GM23338 (cell line): ENCODE results near the gene NME1. TPM values are rescaled to one million over a fixed set of nuclear protein-coding genes. Genes with fewer than 3 reads are reported as not detected.

Experiments used
- ATAC-seq: fragments of 200-7000 bp; cut with Tn5 transposase; 3 replicates; pipeline ENCODE4 v1.9.1; 2020
- DNase-seq: peaks from one replicate; pipeline ENCODE4 v3.0.0-alpha.2; 2015; ENCODE audit warnings: low spot score
- H2AFZ ChIP-seq: fragments of 200-600 bp; sonication (generic); 2 replicates; pipeline ENCODE4 v1.8.0; 2016; ENCODE audit warnings: antibody characterized with exemption, mild to moderate bottlenecking, moderate library complexity
- H3F3A ChIP-seq: fragments of 200-600 bp; sonication (generic); replicated peaks from 2 replicates; pipeline ENCODE4 v1.8.0; 2017; ENCODE audit warnings: antibody characterized with exemption, mixed run types, low read depth
- H3K27ac ChIP-seq: fragments of 200-600 bp; sonication (generic); 2 replicates; pipeline ENCODE4 v1.6.1; 2016; ENCODE audit warnings: low read depth
- H3K27me3 ChIP-seq: fragments of 200-600 bp; sonication (generic); 2 replicates; pipeline ENCODE4 v1.8.0; 2016; ENCODE audit warnings: mild to moderate bottlenecking, mixed run types, moderate library complexity; ENCODE audit not compliant: insufficient read depth
- H3K36me3 ChIP-seq: fragments of 200-600 bp; sonication (generic); 2 replicates; pipeline ENCODE4 v1.8.0; 2016; ENCODE audit warnings: mild to moderate bottlenecking; ENCODE audit not compliant: insufficient read depth
- H3K4me1 ChIP-seq: fragments of 200-600 bp; sonication (generic); 2 replicates; pipeline ENCODE4 v1.8.0; 2016; ENCODE audit warnings: mild to moderate bottlenecking, moderate library complexity; ENCODE audit not compliant: insufficient read depth
- H3K4me2 ChIP-seq: fragments of 200-600 bp; sonication (generic); 2 replicates; pipeline ENCODE4 v1.7.1; 2017; ENCODE audit warnings: mixed run types
- H3K4me3 ChIP-seq: fragments of 200-600 bp; sonication (generic); 2 replicates; pipeline ENCODE4 v1.6.1; 2016; ENCODE audit warnings: mixed run types
- H3K79me2 ChIP-seq: fragments of 200-600 bp; sonication (generic); replicated peaks from 2 replicates; pipeline ENCODE4 v1.8.0; 2017; ENCODE audit warnings: mild to moderate bottlenecking; ENCODE audit not compliant: insufficient read depth
- H3K9me2 ChIP-seq: fragments of 200-600 bp; sonication (generic); 2 replicates; pipeline ENCODE4 v1.8.0; 2017; ENCODE audit not compliant: insufficient read depth
- H4K20me1 ChIP-seq: fragments of 200-600 bp; sonication (generic); replicated peaks from 2 replicates; pipeline ENCODE4 v1.8.0; 2017; ENCODE audit warnings: mild to moderate bottlenecking; ENCODE audit not compliant: insufficient read depth
- H3K27ac Mint-ChIP-seq: 2 replicates; pipeline ENCODE4 v1.8.0; 2020; ENCODE audit warnings: inconsistent platforms, mild to moderate bottlenecking, moderate library complexity, mixed read lengths
- H3K27me3 Mint-ChIP-seq: 3 replicates; pipeline ENCODE4 v1.8.0; 2022; ENCODE audit warnings: low read depth, mild to moderate bottlenecking, moderate library complexity, mixed read lengths, inconsistent platforms; ENCODE audit not compliant: insufficient read depth, poor library complexity
- H3K36me3 Mint-ChIP-seq: 3 replicates; pipeline ENCODE4 v1.8.0; 2021; ENCODE audit warnings: low read depth, mild to moderate bottlenecking, inconsistent platforms, moderate library complexity, mixed read lengths
- H3K4me1 Mint-ChIP-seq: 3 replicates; pipeline ENCODE4 v1.8.0; 2020; ENCODE audit warnings: mild to moderate bottlenecking, inconsistent platforms, mixed read lengths
- H3K4me3 Mint-ChIP-seq: 3 replicates; pipeline ENCODE4 v1.8.0; 2021; ENCODE audit warnings: moderate library complexity, mild to moderate bottlenecking, inconsistent platforms, mixed read lengths
- H3K9me3 Mint-ChIP-seq: 3 replicates; pipeline ENCODE4 v1.8.0; 2020; ENCODE audit warnings: moderate library complexity, mild to moderate bottlenecking, inconsistent platforms, mixed read lengths
- polyA plus RNA-seq: library from polyadenylated mRNA; unstranded; fragments of >200 nt; fragmentation: Nextera tagmentation; extraction: Ambion mirVana; gene quantifications from 2 replicates; pipeline ENCODE4 v1.2.1, GENCODE V29; 2016
- total RNA-seq: library from RNA; depleted of rRNA; stranded (reverse); fragments of >200 nt; shearing (Covaris generic); gene quantifications from 2 replicates; pipeline ENCODE4 v1.2.3, GENCODE V29; 2014
- TF ChIP-seq, protein P1 (sequence below): fragments of 250-450 bp; sonication (Bioruptor Pico); IDR thresholded peaks from 2 replicates; pipeline ENCODE4 v1.5.0; 2020; ENCODE audit warnings: mild to moderate bottlenecking, moderate library complexity
- TF ChIP-seq, protein P2 (sequence below), 2 experiments: fragments of 200-600 bp in 1 of 2; sonication (generic) in 1 of 2; conservative IDR thresholded peaks; 2 replicates each; pipeline versions ENCODE4 v1.5.1 to v1.6.1; 2016 to 2017; ENCODE audit warnings: antibody characterized with exemption in 2 of 2, low read depth in 2 of 2, mild to moderate bottlenecking in 2 of 2, moderate library complexity in 1 of 2

Gene NME1
- total and polyA plus RNA-seq, 2 experiments from 2014 or later = 159 to 534 TPM

DNA sequence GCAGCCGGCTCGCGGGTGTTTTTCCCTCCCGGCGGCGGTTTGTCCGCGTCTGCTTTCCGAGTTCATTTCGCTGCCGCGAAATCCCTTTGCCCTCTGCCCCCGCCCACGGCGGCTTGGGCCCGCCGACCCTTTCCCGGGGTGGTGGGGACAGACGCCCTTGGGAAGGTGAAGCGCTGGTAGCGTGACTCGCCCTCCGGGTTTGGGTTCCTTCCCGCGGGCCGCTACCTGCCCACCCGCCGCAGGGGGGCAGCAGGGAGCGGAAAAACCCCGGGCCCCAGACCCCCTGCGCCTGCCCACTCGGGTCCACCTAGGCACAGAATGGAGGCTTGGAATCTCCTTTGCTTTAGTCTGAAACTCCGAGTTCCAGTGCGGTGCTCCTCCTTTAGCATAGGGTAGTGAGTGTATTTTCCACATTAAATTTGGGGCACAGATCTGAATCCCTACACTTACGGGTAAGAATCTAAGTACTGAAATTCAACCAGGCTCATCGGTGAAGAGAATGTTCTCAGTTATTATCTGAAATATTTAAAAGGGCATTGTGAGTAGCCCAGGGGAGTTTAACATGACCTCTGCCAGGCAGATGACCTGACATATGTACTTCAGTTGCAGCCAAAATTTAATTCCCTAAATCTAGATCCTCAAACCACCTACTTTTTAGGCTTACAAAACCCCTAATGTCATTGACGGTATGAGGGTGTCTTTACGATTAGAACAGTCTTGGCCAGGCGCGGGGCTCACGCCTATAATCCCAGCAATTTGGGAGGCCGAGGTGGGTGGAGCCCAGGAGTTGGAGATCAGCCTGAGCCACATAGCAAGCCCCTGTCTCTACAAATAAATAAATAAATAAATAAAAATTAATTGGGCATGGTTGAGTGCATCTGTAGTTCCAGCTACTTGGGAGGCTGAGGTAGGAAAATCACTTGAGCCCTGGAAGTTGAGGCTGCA, 13.9 kb downstream of the NME1 start:
- H3K27me3 ChIP-seq = no peaks in the 10 kb centered on the region
- H3K9me2 ChIP-seq = no peaks in the 10 kb centered on the region
- H2AFZ ChIP-seq = no peak overlapping the region
- peak; percentile 36 for ATAC-seq
- H3K27me3 Mint-ChIP-seq = peaks cover 12% of the 10 kb centered on the region
- H3K36me3 Mint-ChIP-seq = peaks cover 73% of the 10 kb centered on the region
- peak; percentile 66 for DNase-seq
- TF ChIP-seq, protein P1, sequence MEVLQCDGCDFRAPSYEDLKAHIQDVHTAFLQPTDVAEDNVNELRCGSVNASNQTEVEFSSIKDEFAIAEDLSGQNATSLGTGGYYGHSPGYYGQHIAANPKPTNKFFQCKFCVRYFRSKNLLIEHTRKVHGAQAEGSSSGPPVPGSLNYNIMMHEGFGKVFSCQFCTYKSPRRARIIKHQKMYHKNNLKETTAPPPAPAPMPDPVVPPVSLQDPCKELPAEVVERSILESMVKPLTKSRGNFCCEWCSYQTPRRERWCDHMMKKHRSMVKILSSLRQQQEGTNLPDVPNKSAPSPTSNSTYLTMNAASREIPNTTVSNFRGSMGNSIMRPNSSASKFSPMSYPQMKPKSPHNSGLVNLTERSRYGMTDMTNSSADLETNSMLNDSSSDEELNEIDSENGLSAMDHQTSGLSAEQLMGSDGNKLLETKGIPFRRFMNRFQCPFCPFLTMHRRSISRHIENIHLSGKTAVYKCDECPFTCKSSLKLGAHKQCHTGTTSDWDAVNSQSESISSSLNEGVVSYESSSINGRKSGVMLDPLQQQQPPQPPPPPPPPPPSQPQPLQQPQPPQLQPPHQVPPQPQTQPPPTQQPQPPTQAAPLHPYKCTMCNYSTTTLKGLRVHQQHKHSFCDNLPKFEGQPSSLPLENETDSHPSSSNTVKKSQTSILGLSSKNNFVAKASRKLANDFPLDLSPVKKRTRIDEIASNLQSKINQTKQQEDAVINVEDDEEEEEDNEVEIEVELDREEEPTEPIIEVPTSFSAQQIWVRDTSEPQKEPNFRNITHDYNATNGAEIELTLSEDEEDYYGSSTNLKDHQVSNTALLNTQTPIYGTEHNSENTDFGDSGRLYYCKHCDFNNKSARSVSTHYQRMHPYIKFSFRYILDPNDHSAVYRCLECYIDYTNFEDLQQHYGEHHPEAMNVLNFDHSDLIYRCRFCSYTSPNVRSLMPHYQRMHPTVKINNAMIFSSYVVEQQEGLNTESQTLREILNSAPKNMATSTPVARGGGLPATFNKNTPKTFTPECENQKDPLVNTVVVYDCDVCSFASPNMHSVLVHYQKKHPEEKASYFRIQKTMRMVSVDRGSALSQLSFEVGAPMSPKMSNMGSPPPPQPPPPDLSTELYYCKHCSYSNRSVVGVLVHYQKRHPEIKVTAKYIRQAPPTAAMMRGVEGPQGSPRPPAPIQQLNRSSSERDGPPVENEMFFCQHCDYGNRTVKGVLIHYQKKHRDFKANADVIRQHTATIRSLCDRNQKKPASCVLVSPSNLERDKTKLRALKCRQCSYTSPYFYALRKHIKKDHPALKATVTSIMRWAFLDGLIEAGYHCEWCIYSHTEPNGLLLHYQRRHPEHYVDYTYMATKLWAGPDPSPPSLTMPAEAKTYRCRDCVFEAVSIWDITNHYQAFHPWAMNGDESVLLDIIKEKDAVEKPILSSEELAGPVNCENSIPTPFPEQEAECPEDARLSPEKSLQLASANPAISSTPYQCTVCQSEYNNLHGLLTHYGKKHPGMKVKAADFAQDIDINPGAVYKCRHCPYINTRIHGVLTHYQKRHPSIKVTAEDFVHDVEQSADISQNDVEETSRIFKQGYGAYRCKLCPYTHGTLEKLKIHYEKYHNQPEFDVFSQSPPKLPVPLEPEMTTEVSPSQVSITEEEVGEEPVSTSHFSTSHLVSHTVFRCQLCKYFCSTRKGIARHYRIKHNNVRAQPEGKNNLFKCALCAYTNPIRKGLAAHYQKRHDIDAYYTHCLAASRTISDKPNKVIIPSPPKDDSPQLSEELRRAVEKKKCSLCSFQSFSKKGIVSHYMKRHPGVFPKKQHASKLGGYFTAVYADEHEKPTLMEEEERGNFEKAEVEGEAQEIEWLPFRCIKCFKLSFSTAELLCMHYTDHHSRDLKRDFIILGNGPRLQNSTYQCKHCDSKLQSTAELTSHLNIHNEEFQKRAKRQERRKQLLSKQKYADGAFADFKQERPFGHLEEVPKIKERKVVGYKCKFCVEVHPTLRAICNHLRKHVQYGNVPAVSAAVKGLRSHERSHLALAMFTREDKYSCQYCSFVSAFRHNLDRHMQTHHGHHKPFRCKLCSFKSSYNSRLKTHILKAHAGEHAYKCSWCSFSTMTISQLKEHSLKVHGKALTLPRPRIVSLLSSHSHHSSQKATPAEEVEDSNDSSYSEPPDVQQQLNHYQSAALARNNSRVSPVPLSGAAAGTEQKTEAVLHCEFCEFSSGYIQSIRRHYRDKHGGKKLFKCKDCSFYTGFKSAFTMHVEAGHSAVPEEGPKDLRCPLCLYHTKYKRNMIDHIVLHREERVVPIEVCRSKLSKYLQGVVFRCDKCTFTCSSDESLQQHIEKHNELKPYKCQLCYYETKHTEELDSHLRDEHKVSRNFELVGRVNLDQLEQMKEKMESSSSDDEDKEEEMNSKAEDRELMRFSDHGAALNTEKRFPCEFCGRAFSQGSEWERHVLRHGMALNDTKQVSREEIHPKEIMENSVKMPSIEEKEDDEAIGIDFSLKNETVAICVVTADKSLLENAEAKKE (CRISPR knock-in tag) = no peak
- TF ChIP-seq, protein P2, sequence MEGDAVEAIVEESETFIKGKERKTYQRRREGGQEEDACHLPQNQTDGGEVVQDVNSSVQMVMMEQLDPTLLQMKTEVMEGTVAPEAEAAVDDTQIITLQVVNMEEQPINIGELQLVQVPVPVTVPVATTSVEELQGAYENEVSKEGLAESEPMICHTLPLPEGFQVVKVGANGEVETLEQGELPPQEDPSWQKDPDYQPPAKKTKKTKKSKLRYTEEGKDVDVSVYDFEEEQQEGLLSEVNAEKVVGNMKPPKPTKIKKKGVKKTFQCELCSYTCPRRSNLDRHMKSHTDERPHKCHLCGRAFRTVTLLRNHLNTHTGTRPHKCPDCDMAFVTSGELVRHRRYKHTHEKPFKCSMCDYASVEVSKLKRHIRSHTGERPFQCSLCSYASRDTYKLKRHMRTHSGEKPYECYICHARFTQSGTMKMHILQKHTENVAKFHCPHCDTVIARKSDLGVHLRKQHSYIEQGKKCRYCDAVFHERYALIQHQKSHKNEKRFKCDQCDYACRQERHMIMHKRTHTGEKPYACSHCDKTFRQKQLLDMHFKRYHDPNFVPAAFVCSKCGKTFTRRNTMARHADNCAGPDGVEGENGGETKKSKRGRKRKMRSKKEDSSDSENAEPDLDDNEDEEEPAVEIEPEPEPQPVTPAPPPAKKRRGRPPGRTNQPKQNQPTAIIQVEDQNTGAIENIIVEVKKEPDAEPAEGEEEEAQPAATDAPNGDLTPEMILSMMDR (conservative IDR thresholded peaks at IDR 0.05; ENCODE audit: low read depth in 2 of 2) = peak; percentile 68 to 70
- peak overlapping the region; percentile 93 for H3K4me3 Mint-ChIP-seq
- peak overlapping the region; percentile 59; the same call in 1 of the 2 replicates for H3K27ac ChIP-seq
- peak overlapping the region; percentile 92 for H3K4me3 ChIP-seq
- H3K9me3 Mint-ChIP-seq = no peaks in the 10 kb centered on the region
- peak overlapping the region; percentile 50 for H3K27ac Mint-ChIP-seq
- peaks cover 4% of the 10 kb centered on the region for H3K4me1 ChIP-seq
- peaks cover 42% of the 10 kb centered on the region for H3F3A ChIP-seq
- peaks cover 28% of the 10 kb centered on the region for H3K79me2 ChIP-seq
- H3K4me1 Mint-ChIP-seq = peaks cover 19% of the 10 kb centered on the region
- peaks cover 21% of the 10 kb centered on the region for H4K20me1 ChIP-seq
- H3K36me3 ChIP-seq = peaks cover 53% of the 10 kb centered on the region
- peak overlapping the region; percentile 81 for H3K4me2 ChIP-seq
